ENCODE results near the gene OR4K2.
"Not testable (repeated sequence)": the region's sequence is repeated elsewhere in the genome, so short reads cannot be mapped to it uniquely, and the experiment has no call there.

The OR4K2 gene, protein sequence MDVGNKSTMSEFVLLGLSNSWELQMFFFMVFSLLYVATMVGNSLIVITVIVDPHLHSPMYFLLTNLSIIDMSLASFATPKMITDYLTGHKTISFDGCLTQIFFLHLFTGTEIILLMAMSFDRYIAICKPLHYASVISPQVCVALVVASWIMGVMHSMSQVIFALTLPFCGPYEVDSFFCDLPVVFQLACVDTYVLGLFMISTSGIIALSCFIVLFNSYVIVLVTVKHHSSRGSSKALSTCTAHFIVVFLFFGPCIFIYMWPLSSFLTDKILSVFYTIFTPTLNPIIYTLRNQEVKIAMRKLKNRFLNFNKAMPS

DNA sequence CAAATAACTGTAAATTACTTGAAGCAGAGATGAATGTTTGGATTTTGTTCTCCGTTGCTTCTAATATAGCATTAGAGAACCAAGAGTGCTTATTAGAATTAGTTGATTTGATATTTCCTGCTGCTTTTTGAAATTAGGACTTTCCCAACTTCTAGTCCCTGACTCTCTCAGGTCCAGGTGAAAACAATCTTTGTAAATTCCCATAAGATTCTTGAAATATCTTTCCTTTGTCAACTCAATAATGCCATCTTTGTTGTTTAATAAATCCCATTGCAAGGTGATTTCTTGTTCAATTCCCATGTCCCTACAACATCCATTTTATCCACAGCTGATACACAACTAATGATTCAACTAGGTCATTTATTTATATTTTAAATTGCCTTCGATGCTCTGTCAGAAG is at the start of gene OR4K2:
Gene OR4K2 (plus strand): TSS at position 301 of the 400 bp plus-strand sequence. CDS start 1,126 bp downstream, outside the sequence.
- in situ Hi-C loops (cut with MboI; ENCODE audit: low sequenced_read_pairs), result no loop called here

DNA sequence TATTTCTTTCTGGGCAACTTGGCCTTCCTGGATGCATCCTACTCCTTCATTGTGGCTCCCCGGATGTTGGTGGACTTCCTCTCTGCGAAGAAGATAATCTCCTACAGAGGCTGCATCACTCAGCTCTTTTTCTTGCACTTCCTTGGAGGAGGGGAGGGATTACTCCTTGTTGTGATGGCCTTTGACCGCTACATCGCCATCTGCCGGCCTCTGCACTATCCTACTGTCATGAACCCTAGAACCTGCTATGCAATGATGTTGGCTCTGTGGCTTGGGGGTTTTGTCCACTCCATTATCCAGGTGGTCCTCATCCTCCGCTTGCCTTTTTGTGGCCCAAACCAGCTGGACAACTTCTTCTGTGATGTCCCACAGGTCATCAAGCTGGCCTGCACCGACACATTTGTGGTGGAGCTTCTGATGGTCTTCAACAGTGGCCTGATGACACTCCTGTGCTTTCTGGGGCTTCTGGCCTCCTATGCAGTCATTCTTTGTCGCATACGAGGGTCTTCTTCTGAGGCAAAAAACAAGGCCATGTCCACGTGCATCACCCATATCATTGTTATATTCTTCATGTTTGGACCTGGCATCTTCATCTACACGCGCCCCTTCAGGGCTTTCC is 47.2 kb upstream of the OR4K2 start:
- in situ Hi-C loops (cut with MboI; ENCODE audit: low sequenced_read_pairs), result not testable (repeated sequence)

DNA sequence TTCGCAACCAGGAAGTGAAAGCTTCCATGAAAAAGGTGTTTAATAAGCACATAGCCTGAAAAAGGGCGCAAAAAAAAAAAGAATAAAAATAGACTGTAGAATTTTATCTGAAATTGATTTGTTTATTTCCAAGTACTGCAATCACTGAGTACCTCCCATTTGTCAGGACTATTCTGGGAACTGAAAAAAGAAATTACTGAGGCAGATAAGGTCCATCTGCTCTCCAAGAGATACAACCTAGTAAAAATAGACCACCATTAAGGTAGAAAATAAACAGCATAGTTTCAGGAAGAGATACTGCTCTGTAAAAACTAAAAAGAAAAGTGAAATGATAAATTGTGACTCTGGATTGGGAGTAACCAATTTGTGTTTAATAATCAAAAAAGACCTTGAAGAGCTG is 46.6 kb upstream of the OR4K2 start:
- in situ Hi-C loops (cut with MboI; ENCODE audit: low sequenced_read_pairs), result no loop called here

DNA sequence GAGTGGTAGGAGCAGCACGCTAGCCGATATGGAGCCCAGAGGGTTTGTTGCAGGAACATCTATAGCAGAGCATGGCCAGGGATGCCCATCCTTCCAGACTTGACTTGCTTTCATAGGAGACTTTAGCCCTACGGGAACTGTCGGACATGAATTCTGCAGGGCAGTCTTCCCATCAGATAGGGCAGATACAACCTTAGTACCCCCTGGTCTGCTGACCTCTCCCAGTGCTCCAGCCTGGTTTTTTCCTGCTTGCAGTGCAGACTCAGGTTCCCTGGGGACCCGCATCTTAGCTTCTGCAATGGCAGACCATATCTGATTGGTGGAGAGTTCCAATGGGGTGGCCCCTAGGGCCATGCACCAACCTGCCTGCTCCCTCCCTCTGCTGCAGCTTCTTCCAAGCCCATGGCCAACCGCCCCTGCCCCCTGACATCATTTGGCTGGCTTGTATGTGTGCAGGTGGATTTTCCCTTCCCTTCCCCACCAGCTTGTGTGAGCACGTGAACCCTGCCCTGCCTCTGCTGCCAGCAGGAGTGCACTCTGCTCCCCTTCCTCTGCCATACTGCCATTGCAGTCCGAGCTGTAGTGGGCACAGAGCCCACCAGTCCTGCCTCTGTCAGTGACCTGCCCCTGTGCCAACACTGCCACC is 40.6 kb upstream of the OR4K2 start:
- in situ Hi-C loops (cut with MboI; ENCODE audit: low sequenced_read_pairs), result not testable (repeated sequence)

DNA sequence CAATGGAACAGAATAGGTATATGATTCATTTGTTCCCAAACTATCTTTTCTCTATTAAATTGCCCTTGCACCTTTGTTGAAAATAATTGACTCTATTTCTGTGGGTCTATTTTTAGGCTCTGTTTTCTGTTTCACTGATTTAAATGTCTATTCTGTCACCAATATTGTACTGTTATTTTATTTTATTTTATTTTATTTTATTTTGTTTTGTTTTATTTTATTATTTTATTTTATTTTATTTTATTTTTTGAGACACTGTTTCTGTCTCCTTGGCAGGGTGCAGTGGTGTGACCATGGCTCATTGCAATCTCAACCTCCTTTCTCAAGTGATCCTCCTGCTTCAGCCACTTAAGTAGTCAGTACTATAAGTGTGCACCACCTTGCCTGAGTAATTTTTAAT is 36.5 kb upstream of the OR4K2 start:
- in situ Hi-C loops (cut with MboI; ENCODE audit: low sequenced_read_pairs), result no loop called here

DNA sequence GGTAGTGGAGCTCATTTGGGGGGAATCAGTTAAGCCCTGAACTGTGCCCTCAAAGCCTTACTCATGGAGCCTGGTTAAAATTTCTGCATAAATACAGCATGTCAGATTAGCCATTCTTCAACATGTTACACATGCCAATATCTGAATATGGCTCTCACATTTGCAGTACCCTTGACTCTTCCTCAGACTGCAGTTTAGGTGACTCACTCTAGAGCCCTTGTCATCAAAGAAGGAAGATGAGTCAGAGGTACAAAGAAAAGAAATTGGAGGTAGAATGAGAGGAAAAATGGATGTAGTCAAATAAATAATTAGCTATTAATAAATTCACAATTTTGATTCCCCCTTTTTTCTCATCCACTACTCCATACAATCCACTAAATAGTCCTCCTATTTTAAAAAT is 23.6 kb upstream of the OR4K2 start:
- in situ Hi-C loops (cut with MboI; ENCODE audit: low sequenced_read_pairs), result no loop called here

DNA sequence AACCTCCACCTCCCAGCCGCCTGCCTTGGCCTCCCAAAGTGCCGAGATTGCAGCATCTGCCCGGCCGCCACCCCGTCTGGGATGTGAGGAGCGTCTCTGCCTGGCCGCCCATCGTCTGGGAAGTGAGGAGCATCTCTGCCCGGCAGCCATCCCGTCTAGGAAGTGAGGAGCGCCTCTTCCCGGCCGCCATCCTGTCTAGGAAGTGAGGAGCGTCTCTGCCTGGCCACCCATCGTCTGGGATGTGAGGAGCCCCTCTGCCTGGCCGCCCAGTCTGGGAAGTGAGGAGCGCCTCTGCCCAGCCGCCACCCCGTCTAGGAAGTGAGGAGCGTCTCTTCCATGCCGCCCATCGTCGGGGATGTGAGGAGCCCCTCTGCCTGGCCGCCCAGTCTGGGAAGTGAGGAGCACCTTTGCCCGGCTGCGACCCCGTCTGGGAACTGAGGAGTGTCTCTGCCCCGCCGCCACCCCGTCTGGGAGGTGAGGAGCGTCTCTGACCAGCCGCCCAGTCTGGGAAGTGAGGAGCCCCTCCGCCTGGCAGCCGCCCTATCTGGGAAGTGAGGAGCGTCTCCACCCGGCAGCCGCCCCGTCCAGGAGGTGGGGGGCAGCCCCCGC is 8.8 kb upstream of the OR4K2 start:
- in situ Hi-C loops (cut with MboI; ENCODE audit: low sequenced_read_pairs), result not testable (repeated sequence)

DNA sequence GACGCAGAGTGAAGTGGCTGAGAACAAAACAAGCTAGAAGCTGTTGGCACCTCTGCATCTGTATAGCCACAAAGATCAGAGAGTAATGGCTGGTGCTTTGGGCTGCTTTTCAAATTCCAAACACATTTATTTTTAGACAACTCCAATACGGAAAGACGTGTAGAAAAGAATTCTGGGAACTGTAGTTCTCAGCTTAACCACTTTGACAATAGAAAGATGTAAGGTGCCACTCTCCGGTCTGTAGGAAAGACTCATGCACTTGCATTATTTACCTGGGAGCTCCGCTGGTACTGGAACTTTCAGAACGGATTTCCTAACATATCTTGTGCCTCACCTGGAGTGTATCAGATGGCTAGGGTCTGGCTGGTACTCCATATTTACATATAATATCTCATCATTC is 1.8 kb upstream of the OR4K2 start:
- in situ Hi-C loops (cut with MboI; ENCODE audit: low sequenced_read_pairs), result no loop called here

DNA sequence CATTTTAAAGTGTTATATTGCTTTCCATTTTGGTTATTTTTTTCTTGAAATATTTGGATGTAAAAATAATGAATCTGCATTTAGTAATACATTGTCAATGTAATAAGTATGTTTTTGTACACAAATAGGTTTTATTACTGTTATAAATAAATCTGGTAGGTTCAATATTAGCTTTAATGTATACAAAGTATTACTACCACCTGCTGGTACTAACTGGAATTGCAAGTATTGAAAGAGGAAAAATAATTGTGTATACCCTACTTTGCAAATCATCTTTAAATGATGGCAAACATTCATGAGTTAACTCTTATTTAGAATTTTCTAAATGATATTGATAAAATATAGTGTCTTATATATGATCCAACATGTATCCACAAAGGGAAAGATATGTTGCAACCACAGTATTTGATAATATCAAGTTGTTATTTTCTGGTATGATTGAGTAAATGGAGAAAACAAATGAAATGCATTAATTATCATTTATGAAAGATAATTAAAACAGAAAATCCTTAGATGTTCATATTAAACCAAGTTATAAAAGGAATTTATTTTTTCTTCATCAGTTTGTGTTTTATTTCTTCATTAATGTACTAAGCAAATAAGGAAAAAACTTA is 3.2 kb downstream of the OR4K2 start:
- in situ Hi-C loops (cut with MboI; ENCODE audit: low sequenced_read_pairs), result no loop called here

DNA sequence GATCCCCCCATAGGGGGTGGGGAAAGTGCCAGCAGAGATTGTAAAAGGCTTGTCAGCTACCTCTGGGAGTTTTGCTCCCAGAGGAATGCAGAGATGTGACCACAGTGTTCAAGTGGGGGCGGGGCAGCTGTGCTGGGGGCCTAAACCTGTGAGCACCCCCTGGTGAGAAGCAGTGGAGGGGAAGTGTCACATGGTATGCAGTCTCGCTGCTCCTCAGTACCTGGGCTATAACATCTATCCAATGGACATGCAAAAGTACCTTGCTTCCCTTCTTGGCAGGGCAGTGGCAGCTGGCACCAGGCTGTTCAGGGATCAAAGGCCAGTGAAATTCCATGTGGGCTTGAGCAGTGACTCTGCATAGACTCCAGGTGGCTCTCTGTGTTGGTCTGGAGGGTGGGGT is 20.3 kb downstream of the OR4K2 start:
- in situ Hi-C loops (cut with MboI; ENCODE audit: low sequenced_read_pairs), result no loop called here

DNA sequence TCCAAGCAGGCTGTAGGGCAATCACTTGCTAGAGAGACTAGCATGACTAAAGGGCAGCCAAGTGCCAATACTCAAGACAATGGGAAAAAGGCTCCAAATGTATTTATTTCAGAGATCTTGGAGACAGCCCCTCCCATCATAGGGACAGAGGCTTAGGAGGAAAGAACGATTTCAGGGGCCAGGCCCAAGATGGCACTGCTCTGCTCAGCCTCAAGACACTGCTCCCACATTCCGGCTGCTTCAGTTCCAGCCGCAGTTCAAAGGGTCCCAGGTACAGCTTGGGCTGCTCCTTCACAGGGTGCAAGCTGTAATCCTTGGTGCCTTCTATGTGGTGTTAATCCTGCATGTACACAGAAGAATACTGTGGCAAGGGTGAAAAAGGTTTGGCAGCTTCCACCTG is 26.1 kb downstream of the OR4K2 start:
- in situ Hi-C loops (cut with MboI; ENCODE audit: low sequenced_read_pairs), result no loop called here

DNA sequence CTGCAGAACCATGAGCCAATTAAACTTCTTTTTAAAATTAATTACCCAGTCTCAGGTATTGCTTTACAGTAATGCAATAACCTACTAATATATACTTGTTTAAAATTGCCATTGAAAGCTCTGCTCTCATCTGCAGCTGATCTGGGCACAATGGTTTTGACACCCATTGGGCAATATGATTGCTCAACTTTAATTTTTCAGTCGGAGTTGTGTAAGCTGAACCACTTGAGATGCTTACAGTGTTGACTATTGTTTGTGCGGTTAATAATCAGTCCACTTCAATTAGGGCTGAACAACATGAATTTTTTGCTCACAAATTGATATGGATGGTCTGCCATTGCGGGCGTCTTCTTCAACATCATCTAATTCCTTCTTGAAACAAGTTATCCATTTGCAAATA is 27.5 kb downstream of the OR4K2 start:
- in situ Hi-C loops (cut with MboI; ENCODE audit: low sequenced_read_pairs), result no loop called here

DNA sequence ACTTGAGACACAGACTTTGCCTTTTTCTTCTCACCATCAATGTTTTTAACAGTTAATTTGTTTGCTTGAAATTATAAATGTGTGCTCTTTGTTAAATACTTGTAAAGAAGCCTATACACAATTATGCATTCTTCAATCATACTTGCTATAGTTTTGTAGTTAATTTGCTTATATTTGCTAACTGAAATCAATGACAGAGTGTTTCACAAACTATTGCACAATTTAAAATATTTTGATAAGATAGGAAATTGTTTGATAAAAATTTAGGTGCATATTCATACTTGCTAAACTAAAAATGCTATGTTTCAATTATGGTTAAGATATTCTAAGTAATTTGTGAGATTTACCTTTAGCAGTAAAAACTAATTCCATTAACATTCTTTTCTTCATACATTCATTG is 31.7 kb downstream of the OR4K2 start:
- in situ Hi-C loops (cut with MboI; ENCODE audit: low sequenced_read_pairs), result no loop called here

DNA sequence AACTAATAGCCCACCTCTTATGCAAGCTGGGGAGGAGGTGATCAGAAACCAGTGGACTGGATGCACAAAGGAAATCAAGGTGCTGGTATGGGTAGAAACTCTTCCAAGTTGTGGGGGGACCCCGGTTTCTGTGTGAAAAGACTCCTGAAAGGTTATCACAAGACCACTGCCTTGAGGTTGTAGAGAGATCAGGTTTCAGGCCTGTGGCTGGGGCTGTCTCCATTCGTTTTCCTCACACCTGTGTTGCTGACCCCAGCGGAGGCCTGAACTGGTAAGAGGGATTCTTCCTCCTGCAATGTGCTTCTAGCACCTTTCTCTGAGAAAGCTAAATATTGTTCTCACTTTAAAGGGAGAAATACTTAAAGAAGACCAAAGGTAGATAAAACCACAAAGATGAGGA is 36.2 kb downstream of the OR4K2 start:
- in situ Hi-C loops (cut with MboI; ENCODE audit: low sequenced_read_pairs), result no loop called here

DNA sequence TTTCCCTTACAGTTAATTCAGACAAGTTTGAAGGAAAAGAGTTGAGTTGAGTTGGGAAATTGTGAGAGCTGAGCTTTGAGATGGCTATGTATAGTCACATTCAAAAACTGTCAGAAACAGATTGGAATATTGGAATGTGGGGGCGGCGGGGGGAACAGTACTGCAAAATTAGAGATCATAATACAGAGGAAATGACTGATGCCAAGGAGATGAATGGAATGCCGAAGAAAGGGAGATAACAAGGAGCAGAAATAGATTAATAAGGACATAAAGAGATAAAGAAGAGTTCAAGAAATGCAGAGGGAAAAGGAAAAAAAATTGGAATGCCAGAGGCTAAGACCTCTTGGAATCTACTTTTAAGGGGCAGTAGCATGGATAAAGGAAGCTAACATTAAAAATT is 42.3 kb downstream of the OR4K2 start:
- in situ Hi-C loops (cut with MboI; ENCODE audit: low sequenced_read_pairs), result no loop called here

DNA sequence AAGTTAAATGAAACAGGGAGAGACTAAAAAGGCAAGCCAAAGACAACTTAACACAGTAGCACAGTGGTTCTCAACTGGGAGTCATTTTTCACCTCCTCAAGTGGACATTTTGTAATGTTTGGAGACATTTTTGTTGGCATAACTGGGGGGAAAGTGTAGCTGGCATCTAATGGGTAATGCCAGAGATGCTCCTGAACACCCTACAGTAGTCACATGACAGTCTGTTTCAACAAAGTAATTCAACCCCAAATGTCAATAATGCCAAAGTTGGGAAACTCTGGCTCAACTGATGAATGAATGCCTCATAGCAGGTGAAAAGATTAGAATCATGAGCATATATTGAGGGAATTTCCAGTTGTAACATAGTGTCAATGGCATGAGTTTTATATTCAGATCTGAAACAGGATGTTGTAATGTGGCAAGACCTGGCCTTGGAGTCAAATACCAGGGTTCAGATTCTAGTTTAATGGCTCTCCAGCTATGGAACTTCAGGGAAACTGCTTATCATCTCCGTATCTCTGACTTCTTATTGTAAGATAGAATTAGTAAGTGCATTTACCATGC is 43.1 kb downstream of the OR4K2 start:
- in situ Hi-C loops (cut with MboI; ENCODE audit: low sequenced_read_pairs), result no loop called here

DNA sequence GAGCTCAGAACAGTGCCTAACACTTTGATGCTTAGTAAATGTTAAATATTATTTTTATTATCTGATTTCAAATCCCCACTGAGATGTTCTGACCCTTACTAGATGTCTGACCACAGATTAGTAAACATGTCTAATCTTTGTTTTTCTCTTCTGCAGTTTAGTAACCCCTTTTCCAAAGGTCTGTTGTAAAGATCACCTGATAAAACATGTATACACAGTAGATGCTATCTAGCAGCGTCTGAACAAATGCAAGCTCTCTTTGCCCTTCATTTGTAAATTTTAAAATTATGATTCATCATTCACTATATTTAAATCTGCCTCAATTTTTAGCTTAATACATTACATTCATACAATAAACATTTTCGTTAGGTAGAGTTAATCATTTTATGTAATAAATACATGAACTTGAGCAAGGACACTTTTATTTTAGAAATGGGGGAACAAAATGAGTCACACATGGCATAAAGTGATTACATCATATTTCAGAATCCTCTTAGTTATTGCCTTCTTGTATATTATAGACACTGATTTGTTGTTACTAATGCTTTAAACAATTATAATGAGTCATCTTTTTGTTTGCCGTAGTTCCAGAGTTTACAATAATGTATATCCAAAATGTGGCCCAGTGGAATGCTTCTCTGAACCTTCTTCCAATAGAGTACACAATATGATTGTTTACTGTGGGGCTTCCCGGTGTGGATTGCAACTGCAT is 43.8 kb downstream of the OR4K2 start:
- in situ Hi-C loops (cut with MboI; ENCODE audit: low sequenced_read_pairs), result no loop called here

DNA sequence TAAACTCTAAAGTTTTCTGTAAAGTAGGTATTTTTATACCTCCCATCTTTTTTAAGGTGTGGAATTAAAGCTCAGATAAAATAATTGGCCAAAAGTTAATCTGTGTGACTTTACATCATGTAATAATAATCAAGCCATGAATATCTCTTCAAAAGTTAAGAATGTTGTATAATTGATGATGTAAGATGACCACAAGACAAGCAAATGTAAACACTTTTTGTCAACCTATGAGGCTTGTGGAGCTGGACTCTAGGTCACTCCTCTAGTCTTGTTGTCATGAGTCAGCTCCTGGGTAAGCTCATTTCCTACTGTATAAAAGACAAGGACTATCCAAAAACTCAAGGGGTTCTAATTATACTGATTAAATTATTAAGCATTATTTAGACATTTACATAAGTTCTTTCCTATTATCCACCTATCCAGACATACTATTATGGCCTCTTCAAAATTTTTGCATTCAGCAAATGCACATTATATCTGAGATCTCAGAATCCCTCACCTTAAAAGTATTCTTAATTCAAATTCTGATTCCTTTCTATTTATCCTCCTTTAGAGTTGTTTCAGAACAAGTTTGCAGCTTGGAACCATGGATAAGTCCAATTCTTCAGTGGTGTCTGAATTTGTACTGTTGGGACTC is 45.2 kb downstream of the OR4K2 start, which contains the start of gene OR4K5:
Gene OR4K5 (plus strand): TSS at position 587 of the 637 bp plus-strand sequence. CDS start 0 bp downstream, at position 587.
- in situ Hi-C loops (cut with MboI; ENCODE audit: low sequenced_read_pairs), result no loop called here

DNA sequence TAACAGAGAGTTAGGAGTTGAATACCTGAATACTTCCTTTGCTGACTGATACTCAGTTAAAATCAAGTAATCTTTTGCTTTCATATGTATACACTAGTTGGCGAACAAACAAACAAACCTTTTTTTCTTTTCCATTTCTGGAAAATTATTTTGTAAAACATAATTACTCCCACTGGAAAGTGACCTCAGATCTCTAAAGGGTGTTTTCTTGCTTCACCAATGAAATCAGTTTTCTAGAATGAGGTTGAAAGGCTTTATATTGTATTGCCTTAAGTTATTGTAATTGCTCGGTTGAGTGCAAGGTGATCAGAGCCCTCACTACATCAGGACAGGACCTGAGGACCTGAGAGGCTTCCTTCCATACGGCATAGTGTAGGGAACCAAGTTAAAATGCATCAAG is 55.7 kb downstream of the OR4K2 start, which contains the start of gene OR4K1:
Gene OR4K1 (plus strand): TSS at position 301 of the 400 bp plus-strand sequence. CDS start 4,750 bp downstream, outside the sequence.
- in situ Hi-C loops (cut with MboI; ENCODE audit: low sequenced_read_pairs), result no loop called here
